ENCODE data around the gene PHC2. TPM values are rescaled to one million over a fixed set of nuclear protein-coding genes. Genes with fewer than 3 reads are reported as not detected.

PHC2 gene
- total RNA-seq, 1 donor from 2014 or later = 140 TPM

GRCh38 chr1:33320619-33321165, 110.2 kb downstream of the PHC2 start, which contains the start of gene A3GALT2:
TSS of gene A3GALT2 (minus strand) at chr1:33321098. CDS start at chr1:33321098, 0 bp downstream.
- H3K4me3 ChIP-seq (ENCODE audit: low read depth, low read length) = no peak within 1 kb of the TSS
- DNase-seq (ENCODE audit: low read depth) = no peak
- no peak for TF ChIP-seq CTCF (conservative IDR thresholded peaks at IDR 0.05; ENCODE audit: low read depth, low read length)

GRCh38 chr1:33319949-33320618, 110.8 kb downstream of the PHC2 start:
- H3K4me3 ChIP-seq (ENCODE audit: low read depth, low read length) = no peak overlapping the region
- no peak for TF ChIP-seq CTCF (conservative IDR thresholded peaks at IDR 0.05; ENCODE audit: low read depth, low read length)
- no peak for DNase-seq (ENCODE audit: low read depth)

- no peak for DNase-seq (ENCODE audit: low read depth)
- no peak for TF ChIP-seq CTCF (conservative IDR thresholded peaks at IDR 0.05; ENCODE audit: low read depth, low read length)
- no peak overlapping the region for H3K4me3 ChIP-seq (ENCODE audit: low read depth, low read length)
These were observed 111.5 kb downstream of the PHC2 start for GRCh38 chr1:33319186-33319948.

- no peak for DNase-seq (ENCODE audit: low read depth)
- H3K4me3 ChIP-seq (ENCODE audit: low read depth, low read length) = no peak overlapping the region
- no peak for TF ChIP-seq CTCF (conservative IDR thresholded peaks at IDR 0.05; ENCODE audit: low read depth, low read length)
These were observed 112.9 kb downstream of the PHC2 start for GRCh38 chr1:33317946-33318345.

GRCh38 chr1:33317354-33317753, 113.5 kb downstream of the PHC2 start:
- no peak overlapping the region for H3K4me3 ChIP-seq (ENCODE audit: low read depth, low read length)
- no peak for DNase-seq (ENCODE audit: low read depth)
- no peak for TF ChIP-seq CTCF (conservative IDR thresholded peaks at IDR 0.05; ENCODE audit: low read depth, low read length)

GRCh38 chr1:33316601-33317000, 114.3 kb downstream of the PHC2 start:
- no peak for TF ChIP-seq CTCF (conservative IDR thresholded peaks at IDR 0.05; ENCODE audit: low read depth, low read length)
- no peak overlapping the region for H3K4me3 ChIP-seq (ENCODE audit: low read depth, low read length)
- DNase-seq (ENCODE audit: low read depth) = no peak

Data from epithelial cell of proximal tubule (primary cell).